AG09309 (cell line): ENCODE measurements around the gene ABLIM2.

Experiments
- DNase-seq: peaks from one replicate; pipeline ENCODE4 v3.0.0-alpha.2; 2010; ENCODE audit warnings: low read depth
- H3K4me3 ChIP-seq: 2 replicates; pipeline ENCODE4 v1.5.1; 2011; ENCODE audit warnings: mild to moderate bottlenecking, low read depth, low read length, moderate library complexity; ENCODE audit not compliant: control insufficient read depth
- TF ChIP-seq, protein P1 (sequence below): IDR thresholded peaks from 2 replicates; pipeline ENCODE4 v1.5.1; 2011; ENCODE audit warnings: mild to moderate bottlenecking, low read depth, low read length, inconsistent platforms; ENCODE audit not compliant: insufficient read depth, control insufficient read depth; ENCODE audit errors: missing control alignments

ABLIM2 gene

GRCh38 chr4:8168832-8169598 is 10.4 kb upstream of the ABLIM2 start:
- no peak overlapping the region for H3K4me3 ChIP-seq
- TF ChIP-seq, protein P1, sequence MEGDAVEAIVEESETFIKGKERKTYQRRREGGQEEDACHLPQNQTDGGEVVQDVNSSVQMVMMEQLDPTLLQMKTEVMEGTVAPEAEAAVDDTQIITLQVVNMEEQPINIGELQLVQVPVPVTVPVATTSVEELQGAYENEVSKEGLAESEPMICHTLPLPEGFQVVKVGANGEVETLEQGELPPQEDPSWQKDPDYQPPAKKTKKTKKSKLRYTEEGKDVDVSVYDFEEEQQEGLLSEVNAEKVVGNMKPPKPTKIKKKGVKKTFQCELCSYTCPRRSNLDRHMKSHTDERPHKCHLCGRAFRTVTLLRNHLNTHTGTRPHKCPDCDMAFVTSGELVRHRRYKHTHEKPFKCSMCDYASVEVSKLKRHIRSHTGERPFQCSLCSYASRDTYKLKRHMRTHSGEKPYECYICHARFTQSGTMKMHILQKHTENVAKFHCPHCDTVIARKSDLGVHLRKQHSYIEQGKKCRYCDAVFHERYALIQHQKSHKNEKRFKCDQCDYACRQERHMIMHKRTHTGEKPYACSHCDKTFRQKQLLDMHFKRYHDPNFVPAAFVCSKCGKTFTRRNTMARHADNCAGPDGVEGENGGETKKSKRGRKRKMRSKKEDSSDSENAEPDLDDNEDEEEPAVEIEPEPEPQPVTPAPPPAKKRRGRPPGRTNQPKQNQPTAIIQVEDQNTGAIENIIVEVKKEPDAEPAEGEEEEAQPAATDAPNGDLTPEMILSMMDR, result no peak
- DNase-seq, result no peak

GRCh38 chr4:8168232-8168631 is 9.6 kb upstream of the ABLIM2 start:
- TF ChIP-seq, protein P1, result peak; percentile 22

DNA sequence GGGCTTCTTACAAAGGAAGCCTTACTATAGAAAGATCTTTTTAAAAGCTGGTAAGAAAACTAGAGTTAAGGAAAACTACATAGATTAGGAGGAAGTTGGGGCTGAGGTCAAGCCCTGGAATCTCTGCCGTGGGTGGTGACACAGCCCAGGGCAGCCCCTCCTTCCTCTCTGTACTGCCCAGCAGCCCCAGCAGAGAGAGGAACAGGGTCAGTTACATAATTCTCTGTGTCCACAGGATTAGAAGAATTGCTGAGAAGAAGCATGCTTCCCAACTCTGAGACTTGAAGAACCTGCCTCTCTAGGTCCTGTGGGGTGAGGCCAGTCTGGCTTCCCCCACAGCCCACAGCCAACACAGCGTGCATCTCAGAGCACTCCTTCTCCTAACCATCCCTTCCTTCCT is 9.2 kb upstream of the ABLIM2 start:
- TF ChIP-seq, protein P1, result no peak
- DNase-seq, result no peak
- no peak overlapping the region for H3K4me3 ChIP-seq

More at GRCh38 chr4:8168232-8168631, 9.6 kb upstream of the ABLIM2 start:
- no peak for DNase-seq
- no peak overlapping the region for H3K4me3 ChIP-seq

GRCh38 chr4:8167291-8167690 is 8.7 kb upstream of the ABLIM2 start:
- TF ChIP-seq, protein P1, result no peak

GRCh38 chr4:8165374-8165896 is 6.8 kb upstream of the ABLIM2 start:
- TF ChIP-seq, protein P1, result no peak
- no peak for DNase-seq
- H3K4me3 ChIP-seq, result no peak overlapping the region

More at GRCh38 chr4:8167291-8167690, 8.7 kb upstream of the ABLIM2 start:
- no peak for DNase-seq
- no peak overlapping the region for H3K4me3 ChIP-seq

- no peak overlapping the region for H3K4me3 ChIP-seq
- no peak for DNase-seq
- TF ChIP-seq, protein P1, result no peak
These were observed 6.1 kb upstream of the ABLIM2 start for GRCh38 chr4:8164687-8165086.
